Endothelial cell of umbilical vein (primary cell): ENCODE measurements around the gene SORL1. TPM values are rescaled to one million over a fixed set of nuclear protein-coding genes. Genes with fewer than 3 reads are reported as not detected.

Experiments used
- BruUV-seq: library from RNA; stranded (reverse); fragments of 400-500 nt; replicated peaks from 2 replicates; lab custom pipeline; 2021; lab: Mats Ljungman, UMichigan
- CTCF ChIA-PET: fragments of 300-600, 350-600 bp; sonication (Branson Sonifier 250); formaldehyde crosslinking; loops from one replicate; lab custom pipeline; 2021; ENCODE audit warnings: antibody characterized with exemption, inconsistent platforms; lab: Charles Lee
- POLR2A ChIA-PET: fragments of 300-600, 350-600 bp; sonication (Branson Sonifier 250); formaldehyde crosslinking; loops from one replicate; lab custom pipeline; 2021; ENCODE audit warnings: antibody characterized with exemption, inconsistent platforms; lab: Charles Lee
- DNase-seq: peaks from one replicate; pipeline ENCODE4 v3.0.0-alpha.2; 2011; ENCODE audit warnings: low read depth, low spot score
- FAIRE-seq: peaks from 2 replicates; lab custom pipeline; 2011; peaks lifted over from hg19 to GRCh38; lab: Jason Lieb, UNC
- H2AFZ ChIP-seq: 2 replicates; pipeline ENCODE4 v1.6.0; 2012; ENCODE audit warnings: low read depth, low read length, control low read depth, inconsistent platforms
- H3K27ac ChIP-seq: 2 replicates; pipeline ENCODE4 v1.5.1; 2011; ENCODE audit warnings: low read depth, mild to moderate bottlenecking, control low read depth, low read length, moderate library complexity; ENCODE audit not compliant: insufficient read depth
- H3K27me3 ChIP-seq, 2 experiments: 2 replicates each; pipeline versions ENCODE4 v1.6.0 to v1.6.1; 2011; ENCODE audit warnings: low read length in 2 of 2, mixed read lengths in 1 of 2; ENCODE audit not compliant: control insufficient read depth in 2 of 2, insufficient read depth in 2 of 2
- H3K36me3 ChIP-seq, 2 experiments: 2 replicates in 1 of 2; 3 replicates in 1 of 2; pipeline ENCODE4 v1.5.1; 2011; ENCODE audit warnings: low read length in 2 of 2, mild to moderate bottlenecking in 1 of 2, moderate library complexity in 1 of 2; ENCODE audit not compliant: control insufficient read depth in 2 of 2, insufficient read depth in 2 of 2; ENCODE audit errors: extremely low read depth in 1 of 2
- H3K4me1 ChIP-seq: 3 replicates; pipeline ENCODE4 v1.5.1; 2011; ENCODE audit warnings: mild to moderate bottlenecking, low read length; ENCODE audit not compliant: control insufficient read depth, insufficient read depth; ENCODE audit errors: extremely low read depth
- H3K4me2 ChIP-seq: 2 replicates; pipeline ENCODE4 v1.6.1; 2011; ENCODE audit warnings: low read length, control low read depth, mixed read lengths; ENCODE audit not compliant: insufficient read depth
- H3K4me3 ChIP-seq, 3 experiments: fragments of 200-600 bp in 1 of 3; sonication (generic), shearing (Covaris generic) in 1 of 3; replicated peaks in 1 of 3; 2 replicates each; pipeline ENCODE4 v1.5.1; 2011 to 2016; ENCODE audit warnings: control low read depth in 3 of 3, low read length in 3 of 3, mild to moderate bottlenecking in 2 of 3, inconsistent platforms in 1 of 3, low read depth in 1 of 3, moderate library complexity in 1 of 3; ENCODE audit not compliant: insufficient read depth in 1 of 3
- H3K79me2 ChIP-seq: 2 replicates; pipeline ENCODE4 v1.6.0; 2012; ENCODE audit warnings: low read length, inconsistent platforms; ENCODE audit not compliant: control insufficient read depth, insufficient read depth
- H3K9ac ChIP-seq: replicated peaks from 2 replicates; pipeline ENCODE3; 2011; ENCODE audit warnings: low read length, control low read depth; ENCODE audit not compliant: insufficient read depth; ENCODE audit errors: extremely low read depth
- H3K9me1 ChIP-seq: replicated peaks from 3 replicates; pipeline ENCODE4 v1.6.0; 2011; ENCODE audit warnings: mild to moderate bottlenecking, low read length; ENCODE audit not compliant: control insufficient read depth, insufficient read depth; ENCODE audit errors: extremely low read depth
- H3K9me3 ChIP-seq: replicated peaks from 2 replicates; pipeline ENCODE4 v1.5.1; 2012; ENCODE audit warnings: low read length, inconsistent platforms; ENCODE audit not compliant: control insufficient read depth, insufficient read depth
- H4K20me1 ChIP-seq: replicated peaks from 2 replicates; pipeline ENCODE3; 2011; ENCODE audit warnings: mild to moderate bottlenecking, low read length; ENCODE audit not compliant: control insufficient read depth, insufficient read depth; ENCODE audit errors: extremely low read depth
- EZH2 ChIP-seq: IDR thresholded peaks from 2 replicates; pipeline ENCODE4 v1.6.1; 2012; ENCODE audit warnings: borderline replicate concordance, low read depth, mild to moderate bottlenecking, moderate library complexity, low read length, inconsistent platforms; ENCODE audit not compliant: severe bottlenecking
- FOS ChIP-seq: IDR thresholded peaks from 2 replicates; pipeline ENCODE4 v1.6.1; 2011; ENCODE audit warnings: mild to moderate bottlenecking, low read length, moderate library complexity, borderline replicate concordance; ENCODE audit not compliant: insufficient read depth
- GATA2 ChIP-seq: IDR thresholded peaks from 2 replicates; pipeline ENCODE4 v1.7.0; 2011; ENCODE audit warnings: low read depth, mild to moderate bottlenecking, moderate library complexity, mixed read lengths, low read length; ENCODE audit not compliant: insufficient read length, insufficient read depth
- JUN ChIP-seq: IDR thresholded peaks from 2 replicates; pipeline ENCODE4 v1.6.1; 2011; ENCODE audit warnings: borderline replicate concordance, low read depth; ENCODE audit not compliant: insufficient read length, insufficient read depth
- dilution Hi-C: fragments of 300-500 bp; cut with MboI; formaldehyde crosslinking; loops from one replicate; pipeline ENCODE4 v1.15.0; 2019; ENCODE audit warnings: low sequenced_read_pairs; ENCODE audit not compliant: extremely low pct_ligation_motif_present
- intact Hi-C: fragments of 100-400 bp; cut with micrococcal nuclease; formaldehyde crosslinking; loops from one replicate; pipeline ENCODE4 v1.10.0; 2022
- polyA plus RNA-seq, 4 experiments: library from polyadenylated mRNA; depleted of rRNA in 3 of 4; stranded (reverse) in 3 of 4; unstranded in 1 of 4; fragments of >200 nt; gene quantifications; 2 replicates each; pipeline versions ENCODE4 v1.2.1 to v1.2.3, GENCODE V29; 2011 to 2012; ENCODE audit warnings: missing spikeins in 1 of 4
- total RNA-seq: library from RNA; stranded (reverse); gene quantifications from 2 replicates; pipeline ENCODE4 v1.2.3, GENCODE V29; 2021

The SORL1 gene
- total and polyA plus RNA-seq, 2 donors (not counting 3 experiments of a cell fraction or from before 2014, with no cell fraction given), result 0.17 to 0.31 TPM

DNA sequence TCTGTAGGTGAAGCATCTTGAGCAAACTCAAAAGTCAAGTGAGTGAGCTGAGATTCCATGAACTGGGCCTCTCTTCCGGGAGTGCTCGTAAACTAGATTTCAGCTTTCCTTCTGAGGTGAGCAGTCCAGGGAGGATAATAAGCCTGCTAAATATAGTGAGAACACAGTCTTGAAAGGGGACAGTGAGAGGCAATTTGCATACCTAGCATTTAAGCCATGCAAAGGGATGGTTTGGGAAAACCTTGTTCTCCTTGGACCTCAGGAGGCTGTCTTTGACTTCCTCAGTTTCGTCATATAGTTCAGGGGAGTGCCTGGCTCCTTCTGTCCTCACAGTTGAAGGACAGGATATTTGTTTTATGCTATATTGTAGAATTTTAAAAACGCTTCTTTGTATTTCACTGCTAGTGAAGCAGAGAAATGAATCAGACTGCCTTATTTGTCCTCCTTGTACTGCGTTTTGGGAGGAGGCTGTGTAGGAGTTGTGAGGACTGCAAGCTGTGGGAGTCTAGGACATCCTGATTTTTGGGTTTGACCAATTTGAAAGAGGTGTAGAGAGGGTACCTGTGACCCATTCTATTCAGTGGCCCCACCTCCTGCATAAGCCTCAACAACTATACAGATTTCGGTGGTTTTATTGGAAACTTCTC lies 11.7 kb downstream of the SORL1 start:
- no peaks in the 10 kb centered on the region for H3K79me2 ChIP-seq
- H3K9me3 ChIP-seq, result no peaks in the 10 kb centered on the region
- dilution Hi-C loops, result no loop called here
- no peaks in the 10 kb centered on the region for H4K20me1 ChIP-seq
- no peaks in the 10 kb centered on the region for H3K36me3 ChIP-seq
- ChIA-PET POLR2A (no interaction called here), CTCF (interaction anchor here (1.1 to 1.4 kb wide), 2 partner anchors 11 to 13 kb away, joined by 4 to 5 read pairs; partner anchors contain the start of gene SORL1-AS1)
- no peak overlapping the region for H3K9ac ChIP-seq
- FAIRE-seq (no peak), DNase-seq (no peak)
- no peaks in the 10 kb centered on the region for H3K9me1 ChIP-seq
- H3K4me2 ChIP-seq, result peak overlapping the region; percentile 13
- intact Hi-C loops, result loop anchor here (1.0 kb wide), 1 partner anchor 12 kb away; the partner anchor contains the start of genes SORL1 and SORL1-AS1
- no peak overlapping the region for H2AFZ ChIP-seq
- no peak for TF ChIP-seq EZH2
- peaks cover 32% of the 10 kb centered on the region for H3K4me1 ChIP-seq
- H3K4me3 ChIP-seq, result no peak overlapping the region
- H3K27ac ChIP-seq, result no peak overlapping the region
- peaks cover 0 to 2% of the 10 kb centered on the region in 2 experiments for H3K27me3 ChIP-seq
- BruUV-seq, result no TSS peak

DNA sequence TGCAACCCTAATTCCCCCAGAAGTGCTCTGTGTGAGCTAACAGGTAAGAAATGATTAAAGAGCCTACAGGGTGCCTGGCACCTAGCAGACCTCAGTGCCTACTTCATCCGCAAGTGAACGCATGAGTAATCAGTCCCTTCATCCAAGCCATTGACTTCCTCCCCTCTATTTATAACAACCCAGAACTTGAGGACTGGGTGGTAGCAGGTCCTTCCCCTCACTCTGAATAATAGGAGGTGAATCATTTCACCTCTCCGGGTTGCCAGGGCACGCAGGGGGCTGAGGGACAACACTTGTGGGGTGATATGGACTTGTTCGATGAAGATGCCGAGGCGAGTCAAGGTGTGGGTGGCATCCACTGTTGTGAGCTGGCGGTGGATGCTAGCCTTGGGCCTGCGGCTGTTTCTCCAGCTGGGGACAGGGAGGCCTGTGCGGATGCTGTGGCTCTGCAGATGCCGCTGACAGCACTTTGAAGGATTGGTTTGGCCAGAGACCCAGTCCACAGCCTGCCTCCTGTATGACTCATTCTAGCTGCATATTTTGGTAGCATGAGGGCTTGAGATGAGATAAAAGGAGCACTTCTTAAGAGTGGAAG lies 12.3 kb downstream of the SORL1 start:
- Histone ChIP-seq H4K20me1 (no peaks in the 10 kb centered on the region), H3K79me2 (no peaks in the 10 kb centered on the region), H3K9me3 (no peaks in the 10 kb centered on the region), H2AFZ (no peak overlapping the region), H3K9ac (no peak overlapping the region), H3K9me1 (no peaks in the 10 kb centered on the region), H3K27me3 (peaks cover 0 to 2% of the 10 kb centered on the region in 2 experiments), H3K4me2 (peak overlapping the region; percentile 14), H3K4me3 (no peak overlapping the region), H3K36me3 (no peaks in the 10 kb centered on the region), H3K27ac (peak overlapping the region; percentile 3), H3K4me1 (peaks cover 32% of the 10 kb centered on the region)
- POLR2A ChIA-PET, result no interaction called here
- intact Hi-C loops (loop anchor here (1.0 kb wide), 1 partner anchor 12 kb away; the partner anchor contains the start of genes SORL1 and SORL1-AS1), dilution Hi-C loops (no loop called here)
- CTCF ChIA-PET, result interaction anchor here (0.5 to 1.3 kb wide), 4 partner anchors 12 to 17 kb away, joined by 3 to 4 read pairs (median 4); partner anchors contain the start of gene SORL1
- FAIRE-seq (peak; percentile 85), DNase-seq (peak; percentile 58)
- TF ChIP-seq GATA2, result no peak
- TF ChIP-seq JUN, result peak; percentile 52
- peak; percentile 73 for TF ChIP-seq FOS
- no TSS peak for BruUV-seq
